Upper lobe of left lung (tissue), 4 donors: Measurements from ENCODE around the gene PAPPA.

ENCODE experiments used
- CTCF ChIP-seq, 6 experiments: fragments of 450-650 bp in 4 of 6; fragments of 200-600 bp in 2 of 6; sonication (generic) in 2 of 6; IDR thresholded peaks; one replicate each; pipeline ENCODE4 v1.5.1; 2016 to 2019; ENCODE audit warnings: antibody characterized with exemption in 6 of 6
- POLR2A ChIP-seq, 4 donors: fragments of 450-650 bp; IDR thresholded peaks; one replicate each; pipeline ENCODE4 v1.5.1; 2016 to 2017; ENCODE audit warnings: antibody characterized with exemption in 4 of 4, mild to moderate bottlenecking in 2 of 4

- TF ChIP-seq CTCF (IDR thresholded peaks at IDR 0.05), result no peak
- TF ChIP-seq POLR2A (IDR thresholded peaks at IDR 0.05), result no peak
Observed at GRCh38 chr9:116187570-116188170, 34.1 kb downstream of the PAPPA start.
